Mesodermal cell (in vitro differentiated cells): Measurements from ENCODE around the gene ZBTB12.
"Not testable (repeated sequence)": the region's sequence is repeated elsewhere in the genome, so short reads cannot be mapped to it uniquely, and the experiment has no call there.

ENCODE experiments used
- H3K27ac ChIP-seq: 2 replicates; pipeline ENCODE4 v1.7.0; 2013; ENCODE audit warnings: mild to moderate bottlenecking, low read depth, low read length, moderate library complexity; ENCODE audit not compliant: severe bottlenecking
- H3K36me3 ChIP-seq: 2 replicates; pipeline ENCODE4 v1.7.1; 2013; ENCODE audit warnings: mild to moderate bottlenecking, low read length, moderate library complexity; ENCODE audit not compliant: control insufficient read depth, insufficient read depth
- H3K4me1 ChIP-seq: one replicate; pipeline ENCODE4 v1.7.1; 2013; ENCODE audit warnings: mild to moderate bottlenecking, low read length; ENCODE audit not compliant: insufficient read depth, control insufficient read depth, poor library complexity, severe bottlenecking
- H3K4me3 ChIP-seq: 2 replicates; pipeline ENCODE4 v1.7.0; 2013; ENCODE audit warnings: low read length, control low read depth, mild to moderate bottlenecking; ENCODE audit not compliant: insufficient read depth, poor library complexity, severe bottlenecking; ENCODE audit errors: extremely low read depth
- H3K9me3 ChIP-seq: 2 replicates; pipeline ENCODE4 v1.7.1; 2013; ENCODE audit warnings: mild to moderate bottlenecking, low read length, moderate library complexity; ENCODE audit not compliant: control insufficient read depth
- WGBS, 2 experiments: methylation state at CpG; one replicate each; pipeline ENCODE4 v1.1.5; 2013; ENCODE audit warnings: missing lambda C conversion rate in 2 of 2; ENCODE audit not compliant: insufficient coverage in 2 of 2; 5-methylcytosine and 5-hydroxymethylcytosine counted together

The ZBTB12 gene

DNA sequence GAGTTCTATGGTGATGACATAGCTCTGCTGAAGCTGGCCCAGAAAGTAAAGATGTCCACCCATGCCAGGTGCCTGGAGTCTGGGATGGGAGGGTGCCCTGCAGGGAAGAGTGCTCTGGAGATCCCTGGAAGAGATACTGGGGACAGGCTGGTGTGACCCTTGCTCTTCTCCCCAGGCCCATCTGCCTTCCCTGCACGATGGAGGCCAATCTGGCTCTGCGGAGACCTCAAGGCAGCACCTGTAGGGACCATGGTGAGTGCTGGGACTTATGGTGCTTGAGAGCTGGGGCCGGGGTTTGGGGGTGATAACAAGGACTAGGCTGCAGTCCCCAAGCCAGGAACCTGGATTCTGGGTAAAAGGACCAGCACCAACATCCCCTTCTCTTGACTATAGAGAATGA is 41.9 kb upstream of the ZBTB12 start:
- H3K27ac ChIP-seq: no peak overlapping the region
- no peaks in the 10 kb centered on the region for H3K36me3 ChIP-seq
- 80 to 91% methylated on average over 1 to 3 of the region's 3 CpGs for WGBS, 2 experiments
- H3K4me1 ChIP-seq: no peaks in the 10 kb centered on the region
- H3K9me3 ChIP-seq: no peaks in the 10 kb centered on the region
- no peak overlapping the region for H3K4me3 ChIP-seq

- no peak overlapping the region for H3K27ac ChIP-seq
- 43 to 45% methylated on average over 5 to 6 of the region's 6 CpGs for WGBS, 2 experiments
- H3K4me1 ChIP-seq: no peaks in the 10 kb centered on the region
- no peak overlapping the region for H3K4me3 ChIP-seq
- H3K9me3 ChIP-seq: no peaks in the 10 kb centered on the region
- H3K36me3 ChIP-seq: no peaks in the 10 kb centered on the region
These were observed 38.4 kb upstream of the ZBTB12 start for GRCh38 chr6:31940256-31940664.

DNA sequence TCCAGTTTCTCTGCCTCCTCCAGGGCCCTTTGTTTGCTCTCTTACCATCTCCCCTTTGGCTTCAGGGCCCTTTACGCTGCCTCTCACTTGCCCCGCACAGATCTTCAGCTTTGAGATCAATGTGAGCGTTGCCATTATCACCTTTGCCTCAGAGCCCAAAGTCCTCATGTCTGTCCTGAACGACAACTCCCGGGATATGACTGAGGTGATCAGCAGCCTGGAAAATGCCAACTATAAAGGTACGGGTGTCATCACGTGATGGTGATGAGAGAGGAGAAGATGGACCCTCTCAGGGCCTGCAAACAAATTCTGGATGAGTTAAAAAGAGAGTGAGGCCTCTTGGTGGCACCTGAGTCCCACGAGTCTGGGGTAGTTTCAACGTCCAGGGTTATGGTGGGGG is 33.9 kb upstream of the ZBTB12 start:
- Histone ChIP-seq H3K27ac (no peak overlapping the region), H3K4me3 (no peak overlapping the region), H3K36me3 (no peaks in the 10 kb centered on the region), H3K9me3 (no peaks in the 10 kb centered on the region), H3K4me1 (no peaks in the 10 kb centered on the region)
- WGBS, 2 experiments: 86 to 87% methylated on average over 9 of the region's 9 CpGs

- Histone ChIP-seq H3K4me3 (no peak overlapping the region), H3K9me3 (no peaks in the 10 kb centered on the region), H3K27ac (no peak overlapping the region), H3K36me3 (no peaks in the 10 kb centered on the region), H3K4me1 (no peaks in the 10 kb centered on the region)
- 80% methylated on average over 2 of the region's 3 CpGs; no CpG with 5 or more reads in 1 of the 2 experiments for WGBS, 2 experiments
These were observed 33.1 kb upstream of the ZBTB12 start for GRCh38 chr6:31935021-31935420.

GRCh38 chr6:31933537-31933936 is 31.7 kb upstream of the ZBTB12 start:
- Histone ChIP-seq H3K4me1 (no peaks in the 10 kb centered on the region), H3K36me3 (no peaks in the 10 kb centered on the region), H3K9me3 (no peaks in the 10 kb centered on the region), H3K4me3 (no peak overlapping the region), H3K27ac (no peak overlapping the region)
- 96% methylated on average over 17 of the region's 19 CpGs for WGBS, 2 experiments

DNA sequence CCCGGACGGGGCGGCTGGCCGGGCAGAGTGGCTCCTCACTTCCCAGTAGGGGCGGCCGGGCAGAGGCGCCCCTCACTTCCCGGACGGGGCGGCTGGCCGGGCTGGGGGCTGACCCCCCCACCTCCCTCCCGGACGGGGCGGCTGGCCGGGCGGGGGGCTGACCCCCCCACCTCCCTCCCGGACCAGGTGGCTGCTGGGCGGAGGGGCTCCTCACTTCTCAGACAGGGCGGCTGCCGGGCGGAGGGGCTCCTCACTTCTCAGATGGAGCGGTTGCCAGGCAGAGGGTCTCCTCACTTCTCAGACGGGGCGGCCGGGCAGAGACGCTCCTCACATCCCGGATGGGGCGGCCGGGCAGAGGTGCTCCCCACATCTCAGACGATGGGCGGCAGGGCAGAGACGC is 30.3 kb upstream of the ZBTB12 start:
- H3K27ac ChIP-seq, H3K4me3 ChIP-seq, H3K9me3 ChIP-seq, H3K4me1 ChIP-seq, H3K36me3 ChIP-seq: not testable (repeated sequence)
- 91 to 99% methylated on average over 10 to 12 of the region's 32 CpGs for WGBS, 2 experiments

DNA sequence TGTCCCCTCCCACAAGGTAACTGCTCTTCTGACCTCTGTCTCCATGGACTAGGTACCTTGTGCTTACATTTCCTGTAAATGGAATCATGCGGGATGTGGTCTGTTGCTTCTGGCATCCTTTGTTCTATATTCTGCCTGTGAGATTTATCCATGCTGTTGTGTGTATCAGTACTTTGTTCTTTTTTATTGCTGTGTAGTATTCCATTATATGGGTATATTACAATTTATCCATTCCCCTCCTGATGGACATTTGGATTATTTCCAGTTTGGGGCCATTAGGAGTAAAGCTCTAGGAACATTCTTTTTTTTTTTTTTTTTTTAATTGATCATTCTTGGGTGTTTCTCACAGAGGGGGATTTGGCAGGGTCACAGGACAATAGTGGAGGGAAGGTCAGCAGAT is 29.1 kb upstream of the ZBTB12 start:
- Histone ChIP-seq H3K4me3 (no peak overlapping the region), H3K27ac (no peak overlapping the region), H3K9me3 (no peaks in the 10 kb centered on the region), H3K4me1 (no peaks in the 10 kb centered on the region), H3K36me3 (no peaks in the 10 kb centered on the region)
- no CpG with 5 or more reads among the region's 1 CpG for WGBS, 2 experiments

DNA sequence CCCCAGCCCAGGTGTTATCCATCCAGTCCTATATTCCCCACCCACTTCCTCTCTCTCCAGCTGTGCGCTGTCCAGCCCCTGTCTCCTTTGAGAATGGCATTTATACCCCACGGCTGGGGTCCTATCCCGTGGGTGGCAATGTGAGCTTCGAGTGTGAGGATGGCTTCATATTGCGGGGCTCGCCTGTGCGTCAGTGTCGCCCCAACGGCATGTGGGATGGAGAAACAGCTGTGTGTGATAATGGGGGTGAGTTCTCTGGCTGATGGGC is 26.7 kb upstream of the ZBTB12 start:
- H3K27ac ChIP-seq: no peak overlapping the region
- WGBS, 2 experiments: 91% methylated on average over 8 to 9 of the region's 9 CpGs
- H3K4me1 ChIP-seq: no peaks in the 10 kb centered on the region
- H3K9me3 ChIP-seq: no peaks in the 10 kb centered on the region
- H3K4me3 ChIP-seq: no peak overlapping the region
- H3K36me3 ChIP-seq: no peaks in the 10 kb centered on the region

DNA sequence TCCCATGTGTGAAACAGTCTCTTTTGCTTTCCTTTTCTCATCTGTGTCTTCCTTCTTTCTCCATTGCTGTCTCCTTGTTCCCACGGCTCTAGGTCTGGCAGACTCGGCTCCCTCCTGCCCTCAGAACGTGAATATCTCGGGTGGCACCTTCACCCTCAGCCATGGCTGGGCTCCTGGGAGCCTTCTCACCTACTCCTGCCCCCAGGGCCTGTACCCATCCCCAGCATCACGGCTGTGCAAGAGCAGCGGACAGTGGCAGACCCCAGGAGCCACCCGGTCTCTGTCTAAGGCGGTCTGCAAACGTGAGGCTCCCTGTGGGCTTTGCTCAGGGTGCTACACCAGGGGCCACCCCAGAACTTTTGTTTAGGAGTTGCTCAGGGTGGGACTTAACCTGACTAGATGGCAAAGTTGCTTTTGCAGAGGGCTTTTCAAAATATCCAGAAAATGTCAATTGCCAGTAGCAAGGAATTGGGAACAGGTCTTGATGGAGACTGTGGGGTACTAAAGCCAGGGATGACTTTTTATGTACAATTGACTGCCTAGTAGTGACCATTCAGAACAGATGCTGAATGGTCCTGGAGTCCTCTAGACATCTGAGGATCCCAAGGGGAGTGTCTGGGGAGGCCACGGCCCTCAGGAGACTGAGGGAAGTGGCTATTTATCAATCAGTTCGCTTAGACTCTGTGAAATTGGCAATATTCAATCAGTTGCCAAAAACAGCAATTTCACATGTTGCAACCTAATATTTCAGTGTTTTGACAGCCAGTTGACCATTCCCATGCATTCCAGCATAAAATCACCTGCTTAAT is 26.2 kb upstream of the ZBTB12 start:
- Histone ChIP-seq H3K4me1 (no peaks in the 10 kb centered on the region), H3K36me3 (no peaks in the 10 kb centered on the region), H3K27ac (no peak overlapping the region), H3K4me3 (no peak overlapping the region), H3K9me3 (no peaks in the 10 kb centered on the region)
- WGBS, 2 experiments: 87 to 91% methylated on average over 6 to 11 of the region's 11 CpGs

- H3K27ac ChIP-seq: no peak within 1 kb of the TSS
- WGBS, 2 experiments: 54 to 81% methylated on average over 6 to 9 of the region's 11 CpGs
- no peaks in the 10 kb centered on the region for H3K36me3 ChIP-seq
- no peaks in the 10 kb centered on the region for H3K9me3 ChIP-seq
- H3K4me1 ChIP-seq: no peaks in the 10 kb centered on the region
- no peak within 1 kb of the TSS for H3K4me3 ChIP-seq
These were observed 25.5 kb upstream of the ZBTB12 start, which contains the start of gene C2 for GRCh38 chr6:31927242-31927862. C2 (plus strand) TSS chr6:31927717; CDS start chr6:31927753, 36 bp downstream.

DNA sequence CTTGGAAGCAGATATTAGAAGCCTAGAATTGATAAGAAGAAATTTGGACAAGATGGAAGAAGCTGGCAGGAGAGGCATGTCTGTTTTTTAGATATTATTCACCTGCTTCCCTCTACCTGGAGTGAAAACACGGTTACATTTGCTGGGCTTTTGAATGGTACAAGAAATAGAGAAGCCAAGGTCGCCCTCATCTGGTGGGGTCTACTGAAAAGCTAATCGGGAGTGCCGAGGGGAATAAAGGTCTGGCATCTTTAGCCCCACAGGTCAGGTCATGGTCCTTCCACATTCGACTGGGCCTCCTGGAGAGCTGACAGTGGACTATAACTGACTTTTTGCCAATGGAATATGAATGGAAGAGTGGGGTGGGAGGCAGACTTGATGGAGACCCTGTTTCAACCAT is 21.1 kb upstream of the ZBTB12 start:
- H3K27ac ChIP-seq: no peak overlapping the region
- no peaks in the 10 kb centered on the region for H3K9me3 ChIP-seq
- WGBS, 2 experiments: 25 to 34% methylated on average over 3 to 5 of the region's 5 CpGs
- H3K36me3 ChIP-seq: no peaks in the 10 kb centered on the region
- no peaks in the 10 kb centered on the region for H3K4me1 ChIP-seq
- no peak overlapping the region for H3K4me3 ChIP-seq
